ENCODE measurements around the gene SLTM.
"Not testable (repeated sequence)": the region's sequence is repeated elsewhere in the genome, so short reads cannot be mapped to it uniquely, and the experiment has no call there.

DNA sequence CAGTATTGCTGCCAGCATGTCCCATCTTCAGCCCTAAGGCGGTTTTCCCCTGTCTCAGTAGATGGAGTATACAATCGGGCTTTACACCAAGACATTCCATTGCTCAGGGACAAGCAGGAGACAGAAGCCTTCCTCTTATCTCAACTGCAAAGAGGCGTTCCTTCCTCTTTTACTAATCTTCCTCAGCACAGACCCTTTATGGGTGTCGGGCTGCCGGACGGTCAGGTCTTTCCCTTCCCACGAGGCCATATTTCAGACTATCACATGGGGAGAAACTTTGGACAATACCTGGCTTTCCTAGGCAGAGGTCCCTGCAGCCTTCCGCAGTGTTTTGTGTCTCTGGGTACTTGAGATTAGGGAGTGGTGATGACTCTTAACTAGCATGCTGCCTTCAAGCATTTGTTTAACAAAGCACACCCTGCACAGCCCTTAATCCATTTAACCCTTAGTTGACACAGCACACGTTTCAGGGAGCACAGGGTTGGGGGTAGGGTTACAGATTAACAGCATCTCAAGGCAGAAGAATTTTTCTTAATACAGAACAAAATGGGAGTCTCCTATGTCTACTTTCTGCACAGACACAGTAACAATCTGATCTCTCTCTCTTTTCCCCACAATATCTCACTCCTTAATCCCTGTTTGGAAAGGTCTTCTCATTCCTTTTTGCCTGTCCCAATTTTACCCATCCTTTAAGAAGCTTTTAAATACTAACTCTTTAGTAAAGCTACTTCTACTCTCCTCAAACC is 99.6 kb downstream of the SLTM start:
- TF ChIP-seq ZNF274 (IDR thresholded peaks at IDR 0.05; ENCODE audit: low read depth, low read length); YY1 (IDR thresholded peaks at IDR 0.05; ENCODE audit: insufficient read depth, insufficient read length); SUZ12 (IDR thresholded peaks at IDR 0.05; ENCODE audit: extremely low read depth, insufficient read depth, insufficient read length): not testable (repeated sequence)
